ENCODE data around the gene C2CD4D. TPM values are rescaled to one million over a fixed set of nuclear protein-coding genes. Genes with fewer than 3 reads are reported as not detected.
"Not testable (repeated sequence)": the region's sequence is repeated elsewhere in the genome, so short reads cannot be mapped to it uniquely, and the experiment has no call there.

C2CD4D gene
- total RNA-seq (1 to 10 TPM; 1.0 to 1.7 TPM), polyA plus RNA-seq (1 to 10 TPM; 1.3 to 3.4 TPM)

- H3K4me3 Mint-ChIP-seq = peak within 1 kb of the TSS; percentile 84 to 93 (median 88)
- peak within 1 kb of the TSS; percentile 52 to 83 for H3K4me3 ChIP-seq (ENCODE audit: low read length in 2 of 2)
- peaks cover 9 to 12% of the 10 kb centered on the region in 2 donors for H3K36me3 Mint-ChIP-seq
- H3K27ac Mint-ChIP-seq = peak within 1 kb of the TSS; percentile 82 to 98 (median 94)
- intact Hi-C loops (cut with micrococcal nuclease) = loop anchor here (2.0 to 5.0 kb wide), 6 partner anchors 68 to 382 kb away; partner anchors contain the start of genes POGZ, SNX27 and THEM4
- no peaks in the 10 kb centered on the region for H3K36me3 ChIP-seq (ENCODE audit: insufficient read depth, low read length)
- peaks cover 27 to 66% (median 52%) of the 10 kb centered on the region in 4 donors for H3K4me1 Mint-ChIP-seq
- H3K27me3 Mint-ChIP-seq = no peaks in the 10 kb centered on the region
- peak within 1 kb of the TSS; percentile 75 for H3K27ac ChIP-seq (ENCODE audit: low read depth, low read length)
- no peaks in the 10 kb centered on the region for H3K27me3 ChIP-seq (ENCODE audit: insufficient read depth, low read length)
- peaks cover 54% of the 10 kb centered on the region for H3K4me1 ChIP-seq (ENCODE audit: insufficient read depth, low read length)
- peak; percentile 75 to 87 (median 79) for DNase-seq
- no peaks in the 10 kb centered on the region for H3K9me3 ChIP-seq (ENCODE audit: control insufficient read depth in 1 of 2, low read length in 2 of 2)
- POLR2A ChIA-PET (ENCODE audit: partially characterized antibody) = interaction anchor here (0.9 to 7.5 kb wide), 20 partner anchors 8 to 328 kb away, joined by 3 to 127 read pairs (median 4); partner anchors contain the start of genes CGN, MRPL9, RORC and TDRKH
- CTCF ChIA-PET (ENCODE audit: partially characterized antibody) = interaction anchor here (0.8 to 2.0 kb wide), 11 partner anchors 9 to 396 kb away, joined by 3 to 9 read pairs (median 5); no protein-coding TSS in a partner anchor
- H3K9me3 Mint-ChIP-seq = peaks cover 0 to 3% (median 0%) of the 10 kb centered on the region in 8 donors
Observed at GRCh38 chr1:151839457-151840403, at the start of gene C2CD4D. Gene C2CD4D (minus strand): TSS chr1:151839820. CDS start chr1:151838989, 831 bp downstream.

DNA sequence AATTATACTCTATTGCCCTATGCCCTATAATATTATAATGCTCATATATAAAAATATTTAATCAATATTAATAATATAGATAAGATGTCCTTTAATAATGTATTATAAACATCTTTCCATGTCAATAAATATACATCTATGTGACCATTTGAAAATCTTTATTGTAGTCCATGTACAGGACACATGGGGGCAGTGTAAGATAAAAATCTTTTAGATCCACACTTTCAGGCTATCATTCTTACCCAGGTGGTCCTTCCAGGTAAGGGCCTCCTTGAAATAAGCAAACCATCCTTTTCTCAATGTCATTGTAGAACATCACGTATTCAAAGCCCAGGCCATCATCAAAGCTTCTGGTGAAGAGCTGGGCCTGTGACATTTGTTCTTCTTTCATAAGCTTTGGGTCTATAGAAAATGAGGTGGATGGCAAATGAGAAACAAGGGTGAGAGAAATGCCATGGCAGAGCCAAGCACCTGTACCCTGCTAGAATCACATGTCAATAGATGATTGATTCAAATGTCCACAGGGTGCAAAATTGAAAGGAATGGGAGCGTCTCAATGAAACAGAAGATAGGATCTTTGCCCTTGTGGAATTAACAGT lies 49.5 kb upstream of the C2CD4D start:
- no peak overlapping the region for H3K4me3 Mint-ChIP-seq
- ChIA-PET POLR2A (ENCODE audit: partially characterized antibody) (interaction anchor here (2.9 to 14.5 kb wide), 2 partner anchors 9 to 18 kb away, joined by 13 to 248 read pairs; partner anchors contain the start of gene THEM4), CTCF (ENCODE audit: partially characterized antibody) (interaction anchor here (1.0 to 6.9 kb wide), 9 partner anchors 9 to 124 kb away, joined by 3 to 118 read pairs (median 13); no protein-coding TSS in a partner anchor)
- H3K36me3 ChIP-seq (ENCODE audit: insufficient read depth, low read length) = peaks cover 18% of the 10 kb centered on the region
- no peaks in the 10 kb centered on the region for H3K27me3 ChIP-seq (ENCODE audit: insufficient read depth, low read length)
- no peaks in the 10 kb centered on the region for H3K27me3 Mint-ChIP-seq
- H3K4me3 ChIP-seq (ENCODE audit: low read length in 2 of 2) = no peak overlapping the region
- peaks cover 56 to 60% of the 10 kb centered on the region in 2 donors for H3K36me3 Mint-ChIP-seq
- peaks cover 0 to 2% (median 0%) of the 10 kb centered on the region in 8 donors for H3K9me3 Mint-ChIP-seq
- H3K4me1 Mint-ChIP-seq = peaks cover 27 to 38% (median 33%) of the 10 kb centered on the region in 4 donors
- intact Hi-C loops (cut with micrococcal nuclease) = loop anchor here (1.0 kb wide), 3 partner anchors 45 to 112 kb away; no protein-coding TSS in a partner anchor
- H3K4me1 ChIP-seq (ENCODE audit: insufficient read depth, low read length) = peaks cover 21% of the 10 kb centered on the region
- peak in 4 of 5 donors; percentile 27 to 45 (median 34) for DNase-seq
- no peak overlapping the region for H3K27ac ChIP-seq (ENCODE audit: low read depth, low read length)
- H3K9me3 ChIP-seq (ENCODE audit: control insufficient read depth in 1 of 2, low read length in 2 of 2) = no peaks in the 10 kb centered on the region
- H3K27ac Mint-ChIP-seq = peak overlapping the region in 6 of 7 donors; percentile 18 to 84 (median 64)

DNA sequence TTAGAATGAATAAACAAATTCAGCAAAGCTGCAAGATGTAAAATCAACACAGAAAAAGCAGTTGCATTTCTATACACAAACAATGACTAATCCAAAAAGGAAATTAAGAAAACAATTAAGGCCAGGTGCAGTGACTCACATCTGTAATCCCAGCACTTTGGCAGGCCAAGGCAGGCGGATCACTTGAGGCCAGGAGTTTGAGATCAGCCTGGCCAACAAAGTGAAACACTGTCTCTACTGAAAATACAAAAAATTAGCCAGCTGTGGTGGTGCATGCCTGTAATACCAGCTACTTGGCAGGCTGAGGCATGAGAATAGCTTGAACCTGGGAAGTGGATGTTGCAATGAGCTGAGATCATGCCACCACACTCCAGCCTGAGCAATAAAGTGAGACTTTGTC lies 47.4 kb upstream of the C2CD4D start:
- H3K36me3 ChIP-seq (ENCODE audit: insufficient read depth, low read length) = peaks cover 8% of the 10 kb centered on the region
- intact Hi-C loops (cut with micrococcal nuclease) = no loop called here
- H3K27me3 ChIP-seq (ENCODE audit: insufficient read depth, low read length) = no peaks in the 10 kb centered on the region
- no peak for DNase-seq
- Mint-ChIP-seq H3K4me3 (no peak overlapping the region), H3K9me3 (peaks cover 0 to 2% (median 0%) of the 10 kb centered on the region in 8 donors), H3K4me1 (peaks cover 20 to 25% (median 24%) of the 10 kb centered on the region in 4 donors), H3K27ac (no peak overlapping the region), H3K36me3 (peaks cover 47 to 49% of the 10 kb centered on the region in 2 donors), H3K27me3 (no peaks in the 10 kb centered on the region)
- H3K4me3 ChIP-seq (ENCODE audit: low read length in 2 of 2) = no peak overlapping the region
- H3K4me1 ChIP-seq (ENCODE audit: insufficient read depth, low read length) = peaks cover 17% of the 10 kb centered on the region
- H3K9me3 ChIP-seq (ENCODE audit: control insufficient read depth in 1 of 2, low read length in 2 of 2) = no peaks in the 10 kb centered on the region
- no peak overlapping the region for H3K27ac ChIP-seq (ENCODE audit: low read depth, low read length)
- ChIA-PET CTCF (ENCODE audit: partially characterized antibody) (interaction anchor here (0.9 to 6.9 kb wide), 5 partner anchors 11 to 113 kb away, joined by 3 to 118 read pairs (median 13); no protein-coding TSS in a partner anchor), POLR2A (ENCODE audit: partially characterized antibody) (interaction anchor here (2.9 to 14.5 kb wide), 2 partner anchors 12 to 20 kb away, joined by 13 to 248 read pairs; partner anchors contain the start of gene THEM4)

DNA sequence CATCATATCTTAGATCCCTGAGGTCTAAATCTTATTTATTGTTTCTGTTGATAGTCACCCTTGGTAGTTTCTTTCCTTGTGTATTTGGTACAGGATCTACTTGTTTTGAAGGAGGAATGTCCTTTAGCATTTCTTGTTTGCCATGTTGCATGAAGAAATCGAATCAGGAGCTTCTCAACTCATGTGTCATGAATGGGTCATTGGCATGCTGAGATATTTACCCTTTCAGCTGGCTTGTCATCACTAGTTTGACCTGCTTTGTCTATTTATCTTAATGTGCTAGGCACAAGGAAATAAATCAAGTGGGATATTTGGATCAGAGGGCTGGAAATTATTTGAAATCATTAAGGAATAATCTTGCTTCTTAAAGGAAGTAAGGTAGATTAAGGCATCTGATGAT lies 45.9 kb upstream of the C2CD4D start:
- intact Hi-C loops (cut with micrococcal nuclease) = no loop called here
- Mint-ChIP-seq H3K9me3 (no peaks in the 10 kb centered on the region), H3K27ac (peak overlapping the region in 1 of 7 donors; percentile 35), H3K36me3 (peaks cover 42 to 45% of the 10 kb centered on the region in 2 donors), H3K4me1 (peaks cover 6 to 12% (median 8%) of the 10 kb centered on the region in 4 donors), H3K4me3 (no peak overlapping the region), H3K27me3 (no peaks in the 10 kb centered on the region)
- POLR2A ChIA-PET (ENCODE audit: partially characterized antibody) = interaction anchor here (0.7 kb wide), 1 partner anchor 34 kb away, joined by 3 read pairs; no protein-coding TSS in a partner anchor
- DNase-seq = no peak
- Histone ChIP-seq H3K4me3 (ENCODE audit: low read length in 2 of 2) (no peak overlapping the region), H3K9me3 (ENCODE audit: control insufficient read depth in 1 of 2, low read length in 2 of 2) (no peaks in the 10 kb centered on the region), H3K36me3 (ENCODE audit: insufficient read depth, low read length) (peaks cover 8% of the 10 kb centered on the region), H3K27me3 (ENCODE audit: insufficient read depth, low read length) (no peaks in the 10 kb centered on the region), H3K27ac (ENCODE audit: low read depth, low read length) (no peak overlapping the region), H3K4me1 (ENCODE audit: insufficient read depth, low read length) (peaks cover 2% of the 10 kb centered on the region)
- CTCF ChIA-PET (ENCODE audit: partially characterized antibody) = interaction anchor here (0.8 to 2.0 kb wide), 2 partner anchors 113 to 118 kb away, joined by 3 to 4 read pairs; no protein-coding TSS in a partner anchor

DNA sequence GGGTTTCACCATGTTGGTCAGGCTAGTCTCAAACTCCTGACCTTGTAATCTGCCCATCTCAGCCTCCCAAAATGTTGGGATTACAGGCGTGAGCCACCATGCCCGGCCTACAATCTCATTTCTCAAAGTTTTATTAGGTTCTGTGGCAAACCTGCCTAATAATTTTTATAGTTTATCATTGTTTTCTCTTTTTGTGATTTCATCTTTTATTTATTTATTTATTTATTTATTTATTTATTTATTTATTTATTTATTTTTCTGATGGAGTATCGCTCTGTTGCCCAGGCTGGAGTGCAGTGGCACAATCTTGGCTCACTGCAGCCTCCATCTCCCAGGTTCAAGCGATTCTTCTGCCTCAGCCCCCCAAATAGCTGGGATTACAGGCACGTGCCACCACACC lies 45.3 kb upstream of the C2CD4D start:
- intact Hi-C loops (cut with micrococcal nuclease); H3K27ac ChIP-seq (ENCODE audit: low read depth, low read length); H3K27ac Mint-ChIP-seq; H3K27me3 Mint-ChIP-seq; H3K27me3 ChIP-seq (ENCODE audit: insufficient read depth, low read length); H3K4me3 ChIP-seq (ENCODE audit: low read length in 2 of 2); H3K9me3 ChIP-seq (ENCODE audit: control insufficient read depth in 1 of 2, low read length in 2 of 2); H3K4me1 ChIP-seq (ENCODE audit: insufficient read depth, low read length); H3K36me3 ChIP-seq (ENCODE audit: insufficient read depth, low read length); H3K9me3 Mint-ChIP-seq; DNase-seq; H3K4me3 Mint-ChIP-seq: not testable (repeated sequence)
- Mint-ChIP-seq H3K4me1 (peaks cover 5 to 11% (median 6%) of the 10 kb centered on the region in 4 donors), H3K36me3 (peaks cover 39 to 40% of the 10 kb centered on the region in 2 donors)
- CTCF ChIA-PET (ENCODE audit: partially characterized antibody) = interaction anchor here (0.8 to 2.0 kb wide), 4 partner anchors 20 to 119 kb away, joined by 3 to 5 read pairs (median 4); no protein-coding TSS in a partner anchor
- POLR2A ChIA-PET (ENCODE audit: partially characterized antibody) = interaction anchor here (0.7 to 1.1 kb wide), 3 partner anchors 13 to 87 kb away, joined by 3 read pairs; no protein-coding TSS in a partner anchor

DNA sequence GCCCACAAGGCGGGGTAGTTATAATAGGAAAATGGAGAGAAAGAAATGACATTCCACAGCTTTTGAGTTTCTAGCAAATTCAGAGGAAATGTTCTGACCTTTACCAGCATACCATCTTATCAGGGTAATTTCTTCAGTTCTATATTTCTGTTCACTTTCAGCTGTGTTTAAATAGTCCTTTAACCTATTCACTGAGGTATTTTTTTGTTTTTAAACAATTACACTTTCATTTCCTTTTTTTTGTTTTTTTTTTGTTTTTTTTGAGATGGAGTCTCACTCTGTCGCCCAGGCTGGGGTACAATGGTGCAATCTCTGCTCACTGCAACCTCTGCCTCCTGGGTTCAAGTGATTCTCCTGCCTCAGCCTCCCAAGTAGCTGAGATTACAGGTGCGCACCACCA lies 44.8 kb upstream of the C2CD4D start:
- H3K27me3 ChIP-seq (ENCODE audit: insufficient read depth, low read length); H3K4me3 ChIP-seq (ENCODE audit: low read length in 2 of 2); H3K27me3 Mint-ChIP-seq; H3K27ac Mint-ChIP-seq; H3K27ac ChIP-seq (ENCODE audit: low read depth, low read length); H3K4me1 ChIP-seq (ENCODE audit: insufficient read depth, low read length); DNase-seq; H3K9me3 Mint-ChIP-seq; intact Hi-C loops (cut with micrococcal nuclease); H3K36me3 ChIP-seq (ENCODE audit: insufficient read depth, low read length); H3K4me3 Mint-ChIP-seq; H3K9me3 ChIP-seq (ENCODE audit: control insufficient read depth in 1 of 2, low read length in 2 of 2): not testable (repeated sequence)
- ChIA-PET CTCF (ENCODE audit: partially characterized antibody) (interaction anchor here (1.0 to 2.0 kb wide), 4 partner anchors 21 to 116 kb away, joined by 3 to 5 read pairs (median 4); no protein-coding TSS in a partner anchor), POLR2A (ENCODE audit: partially characterized antibody) (interaction anchor here (1.0 to 1.1 kb wide), 2 partner anchors 13 to 87 kb away, joined by 3 read pairs; no protein-coding TSS in a partner anchor)
- H3K4me1 Mint-ChIP-seq = peaks cover 5 to 10% (median 5%) of the 10 kb centered on the region in 4 donors
- peaks cover 38 to 39% of the 10 kb centered on the region in 2 donors for H3K36me3 Mint-ChIP-seq
